MCF 10A (cell line): ENCODE measurements around the gene NOL7. TPM values are rescaled to one million over a fixed set of nuclear protein-coding genes. Genes with fewer than 3 reads are reported as not detected.

Source experiments
- BruUV-seq: library from RNA; stranded (reverse); fragments of 400-500 nt; replicated peaks from 2 replicates; lab custom pipeline; 2021; lab: Mats Ljungman, UMichigan
- CTCF ChIA-PET: fragments of 300-600 bp; sonication (Branson Sonifier 250); formaldehyde crosslinking; extraction: SDS; loops from one replicate; lab custom pipeline; 2021; ENCODE audit warnings: antibody characterized with exemption, inconsistent platforms; lab: Yijun Ruan, JAX
- POLR2A ChIA-PET: fragments of 300-600, 350-650 bp; sonication (Branson Sonifier 250); formaldehyde crosslinking; extraction: SDS; loops from one replicate; lab custom pipeline; 2020; ENCODE audit warnings: antibody characterized with exemption, inconsistent platforms; lab: Yijun Ruan, JAX
- DNase-seq: peaks from one replicate; pipeline ENCODE4 v3.0.0-alpha.2; 2018; ENCODE audit not compliant: unreplicated experiment
- H3K27ac Mint-ChIP-seq: one replicate; pipeline ENCODE4 v1.8.0; 2022; ENCODE audit warnings: mild to moderate bottlenecking, low read depth, mixed read lengths; ENCODE audit not compliant: unreplicated experiment
- H3K27me3 Mint-ChIP-seq: one replicate; pipeline ENCODE4 v1.8.0; 2022; ENCODE audit warnings: mixed read lengths; ENCODE audit not compliant: insufficient read depth, unreplicated experiment
- H3K36me3 Mint-ChIP-seq: one replicate; pipeline ENCODE4 v1.8.0; 2022; ENCODE audit warnings: mild to moderate bottlenecking, moderate library complexity, mixed read lengths; ENCODE audit not compliant: insufficient read depth, unreplicated experiment
- H3K4me1 Mint-ChIP-seq: one replicate; pipeline ENCODE4 v1.8.0; 2022; ENCODE audit warnings: mixed read lengths; ENCODE audit not compliant: insufficient read depth, unreplicated experiment
- H3K4me3 Mint-ChIP-seq: one replicate; pipeline ENCODE4 v1.8.0; 2022; ENCODE audit warnings: mild to moderate bottlenecking, moderate library complexity, mixed read lengths; ENCODE audit not compliant: unreplicated experiment
- H3K9me3 Mint-ChIP-seq: one replicate; pipeline ENCODE4 v1.8.0; 2022; ENCODE audit warnings: mixed read lengths; ENCODE audit not compliant: unreplicated experiment
- CTCF ChIP-seq: fragments of 200-600 bp; IDR thresholded peaks from one replicate; pipeline ENCODE4 v1.8.0; 2022; ENCODE audit warnings: antibody characterized with exemption, mild to moderate bottlenecking; ENCODE audit not compliant: unreplicated experiment
- intact Hi-C: fragments of 100-400 bp; cut with micrococcal nuclease; formaldehyde crosslinking; loops from 2 replicates; pipeline ENCODE4 v1.14.1; 2022
- total RNA-seq: library from RNA; stranded (reverse); gene quantifications from 2 replicates; pipeline ENCODE4 v1.2.3, GENCODE V29; 2022

Gene NOL7
- total RNA-seq, 1 experiment from 2014 or later: 98.5 TPM

- POLR2A ChIA-PET: interaction anchor here (0.6 to 2.1 kb wide), 3 partner anchors 10 to 97 kb away, joined by 3 to 10 read pairs (median 3); partner anchors contain the start of gene NOL7
- TF ChIP-seq CTCF: no peak
- Mint-ChIP-seq H3K4me3 (no peak overlapping the region), H3K4me1 (no peaks in the 10 kb centered on the region), H3K27ac (no peak overlapping the region), H3K9me3 (no peaks in the 10 kb centered on the region), H3K27me3 (no peaks in the 10 kb centered on the region), H3K36me3 (peaks cover 6% of the 10 kb centered on the region)
- no peak for DNase-seq
- no TSS peak for BruUV-seq
- CTCF ChIA-PET: interaction anchor here (0.6 to 1.0 kb wide), 3 partner anchors 9 to 106 kb away, joined by 3 to 4 read pairs (median 3); no protein-coding TSS in a partner anchor
- intact Hi-C loops: no loop called here
Measured at GRCh38 chr6:13655700-13656099, 40.6 kb downstream of the NOL7 start.

GRCh38 chr6:13660273-13660672 is 45.1 kb downstream of the NOL7 start:
- Mint-ChIP-seq H3K36me3 (peaks cover 12% of the 10 kb centered on the region), H3K27ac (no peak overlapping the region), H3K27me3 (no peaks in the 10 kb centered on the region), H3K4me3 (no peak overlapping the region), H3K4me1 (peaks cover 33% of the 10 kb centered on the region), H3K9me3 (no peaks in the 10 kb centered on the region)
- no peak for TF ChIP-seq CTCF
- ChIA-PET CTCF (no interaction called here), POLR2A (interaction anchor here (0.6 to 1.4 kb wide), 3 partner anchors 28 to 51 kb away, joined by 3 to 4 read pairs (median 4); partner anchors contain the start of gene RANBP9)
- intact Hi-C loops: no loop called here
- BruUV-seq: no TSS peak
- no peak for DNase-seq

- ChIA-PET CTCF (no interaction called here), POLR2A (interaction anchor here (0.6 to 1.4 kb wide), 3 partner anchors 28 to 51 kb away, joined by 3 to 4 read pairs (median 4); partner anchors contain the start of gene RANBP9)
- DNase-seq: no peak
- no TSS peak for BruUV-seq
- H3K4me3 Mint-ChIP-seq: no peak overlapping the region
- no peaks in the 10 kb centered on the region for H3K9me3 Mint-ChIP-seq
- peaks cover 6% of the 10 kb centered on the region for H3K36me3 Mint-ChIP-seq
- intact Hi-C loops: no loop called here
- H3K27ac Mint-ChIP-seq: no peak overlapping the region
- TF ChIP-seq CTCF: no peak
- H3K27me3 Mint-ChIP-seq: no peaks in the 10 kb centered on the region
- peaks cover 36% of the 10 kb centered on the region for H3K4me1 Mint-ChIP-seq
Measured at GRCh38 chr6:13660893-13661292, 45.8 kb downstream of the NOL7 start.

- intact Hi-C loops: no loop called here
- Mint-ChIP-seq H3K27ac (no peak overlapping the region), H3K9me3 (no peaks in the 10 kb centered on the region), H3K4me3 (no peak overlapping the region), H3K4me1 (peaks cover 40% of the 10 kb centered on the region), H3K27me3 (no peaks in the 10 kb centered on the region), H3K36me3 (peaks cover 6% of the 10 kb centered on the region)
- DNase-seq: no peak
- ChIA-PET CTCF (no interaction called here), POLR2A (interaction anchor here (1.4 kb wide), 1 partner anchor 34 kb away, joined by 4 read pairs; no protein-coding TSS in a partner anchor)
- no TSS peak for BruUV-seq
- no peak for TF ChIP-seq CTCF
Measured at GRCh38 chr6:13661647-13662046, 46.5 kb downstream of the NOL7 start.
